ENCODE results near the gene CWC27. TPM values are rescaled to one million over a fixed set of nuclear protein-coding genes. Genes with fewer than 3 reads are reported as not detected.

The CWC27 gene
- total RNA-seq, 1 donor from 2014 or later: 19.2 TPM

- Histone ChIP-seq H3K36me3 (peaks cover 0 to 10% of the 10 kb centered on the region in 2 donors), H3K4me1 (no peaks in the 10 kb centered on the region), H3K27ac (no peak overlapping the region), H3K9me3 (peaks cover 12% of the 10 kb centered on the region), H3K4me3 (no peak overlapping the region), H3K27me3 (no peaks in the 10 kb centered on the region)
- no peak for TF ChIP-seq POLR2AphosphoS5 (IDR thresholded peaks at IDR 0.05; ENCODE audit: insufficient read depth in 1 of 2, low read depth in 1 of 2)
- no peak for TF ChIP-seq POLR2A (IDR thresholded peaks at IDR 0.05)
- TF ChIP-seq, protein P1, sequence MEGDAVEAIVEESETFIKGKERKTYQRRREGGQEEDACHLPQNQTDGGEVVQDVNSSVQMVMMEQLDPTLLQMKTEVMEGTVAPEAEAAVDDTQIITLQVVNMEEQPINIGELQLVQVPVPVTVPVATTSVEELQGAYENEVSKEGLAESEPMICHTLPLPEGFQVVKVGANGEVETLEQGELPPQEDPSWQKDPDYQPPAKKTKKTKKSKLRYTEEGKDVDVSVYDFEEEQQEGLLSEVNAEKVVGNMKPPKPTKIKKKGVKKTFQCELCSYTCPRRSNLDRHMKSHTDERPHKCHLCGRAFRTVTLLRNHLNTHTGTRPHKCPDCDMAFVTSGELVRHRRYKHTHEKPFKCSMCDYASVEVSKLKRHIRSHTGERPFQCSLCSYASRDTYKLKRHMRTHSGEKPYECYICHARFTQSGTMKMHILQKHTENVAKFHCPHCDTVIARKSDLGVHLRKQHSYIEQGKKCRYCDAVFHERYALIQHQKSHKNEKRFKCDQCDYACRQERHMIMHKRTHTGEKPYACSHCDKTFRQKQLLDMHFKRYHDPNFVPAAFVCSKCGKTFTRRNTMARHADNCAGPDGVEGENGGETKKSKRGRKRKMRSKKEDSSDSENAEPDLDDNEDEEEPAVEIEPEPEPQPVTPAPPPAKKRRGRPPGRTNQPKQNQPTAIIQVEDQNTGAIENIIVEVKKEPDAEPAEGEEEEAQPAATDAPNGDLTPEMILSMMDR (IDR thresholded peaks at IDR 0.05): no peak
- no peak for DNase-seq (ENCODE audit: extremely low spot score in 2 of 2)
- intact Hi-C loops (cut with DNase I): no loop called here
Measured at GRCh38 chr5:64918083-64918482, 149.4 kb downstream of the CWC27 start.

DNA sequence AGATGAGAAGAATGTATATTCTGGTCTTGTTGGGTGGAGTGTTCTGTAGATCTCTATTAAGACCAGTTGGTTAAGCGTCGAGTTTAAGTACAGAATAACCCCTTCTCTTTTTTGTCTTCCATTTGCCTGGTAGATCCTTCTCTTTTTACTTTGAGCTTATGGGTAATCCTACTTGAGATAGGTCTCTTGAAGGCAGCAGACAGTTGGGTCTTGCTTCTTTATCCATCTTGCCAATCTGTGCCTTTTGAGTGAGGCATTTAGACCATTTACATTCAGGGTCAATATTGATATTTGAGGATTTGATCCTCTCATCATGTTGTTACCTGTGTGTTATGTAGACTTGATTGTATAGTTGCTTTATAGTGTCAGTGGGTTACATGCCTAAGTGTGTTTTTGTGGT lies 152.7 kb downstream of the CWC27 start:
- intact Hi-C loops (cut with DNase I): no loop called here
- H3K4me1 ChIP-seq: no peaks in the 10 kb centered on the region
- H3K9me3 ChIP-seq: peaks cover 12% of the 10 kb centered on the region
- no peak overlapping the region for H3K4me3 ChIP-seq
- no peak overlapping the region for H3K27ac ChIP-seq
- no peaks in the 10 kb centered on the region for H3K27me3 ChIP-seq
- peaks cover 0 to 10% of the 10 kb centered on the region in 2 donors for H3K36me3 ChIP-seq
- DNase-seq (ENCODE audit: extremely low spot score in 2 of 2): no peak
- no peak for TF ChIP-seq POLR2AphosphoS5 (IDR thresholded peaks at IDR 0.05; ENCODE audit: insufficient read depth in 1 of 2, low read depth in 1 of 2)
- TF ChIP-seq, protein P1 (IDR thresholded peaks at IDR 0.05): no peak

DNA sequence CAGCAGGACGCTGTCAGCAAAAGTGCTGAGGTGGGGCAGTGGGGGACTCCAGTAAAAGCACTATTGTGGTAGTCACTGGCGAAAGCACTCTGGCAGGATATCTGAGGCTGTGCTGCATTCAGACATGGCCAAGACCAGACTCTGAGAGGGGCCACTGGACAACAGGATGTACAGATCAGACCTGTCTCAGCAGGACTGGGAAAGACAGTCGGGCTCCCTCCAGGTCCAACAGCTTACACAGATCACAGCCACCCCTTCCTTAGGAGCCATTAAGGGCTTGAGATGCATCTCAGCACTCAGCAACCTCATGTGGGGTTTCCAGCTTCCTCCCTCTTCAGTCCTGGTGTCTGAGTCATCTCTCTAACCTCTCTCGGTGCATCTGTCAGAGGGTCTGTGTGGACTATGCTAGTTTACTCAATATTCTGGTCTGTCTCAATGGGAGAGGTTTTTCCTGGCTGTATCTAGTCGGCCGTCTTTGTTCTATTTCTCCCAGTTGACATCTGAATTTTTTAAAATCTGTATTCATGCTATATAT lies 154.5 kb downstream of the CWC27 start:
- H3K36me3 ChIP-seq: peaks cover 0 to 10% of the 10 kb centered on the region in 2 donors
- peaks cover 12% of the 10 kb centered on the region for H3K9me3 ChIP-seq
- TF ChIP-seq POLR2AphosphoS5 (IDR thresholded peaks at IDR 0.05; ENCODE audit: insufficient read depth in 1 of 2, low read depth in 1 of 2) (no peak), POLR2A (IDR thresholded peaks at IDR 0.05) (no peak)
- TF ChIP-seq, protein P1 (IDR thresholded peaks at IDR 0.05): no peak
- H3K4me1 ChIP-seq: no peaks in the 10 kb centered on the region
- no peak overlapping the region for H3K27ac ChIP-seq
- no peaks in the 10 kb centered on the region for H3K27me3 ChIP-seq
- no peak overlapping the region for H3K4me3 ChIP-seq
- DNase-seq (ENCODE audit: extremely low spot score in 2 of 2): no peak
- intact Hi-C loops (cut with DNase I): no loop called here

- Histone ChIP-seq H3K4me3 (no peak overlapping the region), H3K27ac (no peak overlapping the region), H3K36me3 (peaks cover 0 to under 1% of the 10 kb centered on the region in 2 donors), H3K27me3 (no peaks in the 10 kb centered on the region), H3K4me1 (no peaks in the 10 kb centered on the region), H3K9me3 (peaks cover 12% of the 10 kb centered on the region)
- no peak for TF ChIP-seq POLR2A (IDR thresholded peaks at IDR 0.05)
- TF ChIP-seq, protein P1 (IDR thresholded peaks at IDR 0.05): no peak
- no peak for TF ChIP-seq POLR2AphosphoS5 (IDR thresholded peaks at IDR 0.05; ENCODE audit: insufficient read depth in 1 of 2, low read depth in 1 of 2)
- intact Hi-C loops (cut with DNase I): no loop called here
- DNase-seq (ENCODE audit: extremely low spot score in 2 of 2): no peak
Measured at GRCh38 chr5:64925123-64925522, 156.4 kb downstream of the CWC27 start.

GRCh38 chr5:64929833-64930232 lies 161.1 kb downstream of the CWC27 start:
- TF ChIP-seq POLR2A (IDR thresholded peaks at IDR 0.05): no peak
- no peak for TF ChIP-seq POLR2AphosphoS5 (IDR thresholded peaks at IDR 0.05; ENCODE audit: insufficient read depth in 1 of 2, low read depth in 1 of 2)
- TF ChIP-seq, protein P1 (IDR thresholded peaks at IDR 0.05): no peak
- Histone ChIP-seq H3K27me3 (no peaks in the 10 kb centered on the region), H3K36me3 (no peaks in the 10 kb centered on the region), H3K4me1 (no peaks in the 10 kb centered on the region), H3K9me3 (no peaks in the 10 kb centered on the region), H3K27ac (no peak overlapping the region), H3K4me3 (no peak overlapping the region)
- intact Hi-C loops (cut with DNase I): no loop called here
- no peak for DNase-seq (ENCODE audit: extremely low spot score in 2 of 2)

Data from vagina (tissue), 2 donors.